Fibroblast of lung (primary cell): ENCODE data around the gene KEAP1.

Source experiments
- CTCF ChIP-seq, 2 donors: IDR thresholded peaks in 1 of 2; conservative IDR thresholded peaks in 1 of 2; 1 replicate in 1 of 2; 2 replicates in 1 of 2; pipeline ENCODE4 v1.5.1; 2011 to 2012; ENCODE audit warnings: low read length in 2 of 2, control low read depth in 1 of 2, inconsistent platforms in 1 of 2, low read depth in 1 of 2, mild to moderate bottlenecking in 1 of 2
- EZH2 ChIP-seq: IDR thresholded peaks from 2 replicates; pipeline ENCODE4 v1.5.1; 2012; ENCODE audit warnings: low read length, control low read depth, mild to moderate bottlenecking; ENCODE audit errors: missing control alignments

GRCh38 chr19:10518444-10519361 is 15.5 kb upstream of the KEAP1 start:
- TF ChIP-seq CTCF (conservative IDR thresholded peaks at IDR 0.05 in 1 of 2, IDR thresholded peaks at IDR 0.05 in 1 of 2; ENCODE audit: low read depth in 1 of 2, low read length in 2 of 2) (no peak), EZH2 (no peak)
